ENCODE data around the gene ZNF311. TPM values are rescaled to one million over a fixed set of nuclear protein-coding genes. Genes with fewer than 3 reads are reported as not detected.
A peak's percentile ranks its signal among the peaks of the same experiment; 100 is the strongest.

The ZNF311 gene
- total and polyA plus RNA-seq, 2 of the 13 experiments (the other 11 are each of a cell fraction or from before 2014, with no cell fraction given) = not detected

- TF ChIP-seq RERE (CRISPR knock-in tag; IDR thresholded peaks at IDR 0.05; ENCODE audit: low read depth) (0 out of 2 replicates have a peak, but pooled peaks have one; percentile 46), U2AF2 (IDR thresholded peaks at IDR 0.05; ENCODE audit: low read depth, low read length) (no peak), ZNF264 (CRISPR knock-in tag; IDR thresholded peaks at IDR 0.05) (0 out of 2 replicates have a peak, but pooled peaks have one; percentile 38), HMG20B (CRISPR knock-in tag; conservative IDR thresholded peaks at IDR 0.05) (0 out of 2 replicates have a peak, but pooled peaks have one; percentile 5), NFKBIZ (CRISPR knock-in tag; IDR thresholded peaks at IDR 0.05) (0 out of 2 replicates have a peak, but pooled peaks have one; percentile 30), NR2F6 (IDR thresholded peaks at IDR 0.05) (0 out of 2 replicates have a peak, but pooled peaks have one; percentile 23), NR2F6 (CRISPR knock-in tag; IDR thresholded peaks at IDR 0.05) (peak; percentile 45), MLXIP (CRISPR knock-in tag; IDR thresholded peaks at IDR 0.05; ENCODE audit: borderline replicate concordance) (peak; percentile 15; the same call in 1 of the 2 replicates), ZNF138 (CRISPR knock-in tag; IDR thresholded peaks at IDR 0.05; ENCODE audit: low read depth) (0 out of 2 replicates have a peak, but pooled peaks have one; percentile 41), MTF2 (CRISPR knock-in tag; IDR thresholded peaks at IDR 0.05; ENCODE audit: borderline replicate concordance) (no peak), ZNF280D (CRISPR knock-in tag; IDR thresholded peaks at IDR 0.05) (peak; percentile 33; the same call in 1 of the 2 replicates), ARID4A (CRISPR knock-in tag; IDR thresholded peaks at IDR 0.05; ENCODE audit: borderline replicate concordance) (peak; percentile 42; the same call in 1 of the 2 replicates)
Measured at GRCh38 chr6:28981833-28982475, 23.2 kb downstream of the ZNF311 start (continued).
